NCI-H526 treated with DMSO at 0.1 percent for 48 hours (cell line): Measurements from ENCODE around the gene DOCK1.
A peak's percentile ranks its signal among the peaks of the same experiment; 100 is the strongest.

Source experiments
- DNase-seq: peaks from one replicate; lab custom pipeline; 2025; lab: John Stamatoyannopoulos, UW

The DOCK1 gene

GRCh38 chr10:127176649-127177048, 271.4 kb downstream of the DOCK1 start:
- DNase-seq = peak; percentile 23

- no peak for DNase-seq
Observed at GRCh38 chr10:127179612-127180250, 274.5 kb downstream of the DOCK1 start.

GRCh38 chr10:127182161-127182560, 276.9 kb downstream of the DOCK1 start:
- no peak for DNase-seq

GRCh38 chr10:127184582-127184981, 279.4 kb downstream of the DOCK1 start:
- DNase-seq = no peak

GRCh38 chr10:127186813-127187212, 281.6 kb downstream of the DOCK1 start:
- DNase-seq = no peak

GRCh38 chr10:127189226-127189625, 284.0 kb downstream of the DOCK1 start:
- DNase-seq = no peak

GRCh38 chr10:127190427-127190826, 285.2 kb downstream of the DOCK1 start:
- DNase-seq = no peak

GRCh38 chr10:127193125-127193524, 287.9 kb downstream of the DOCK1 start:
- no peak for DNase-seq

- no peak for DNase-seq
Observed at GRCh38 chr10:127194111-127194510, 288.9 kb downstream of the DOCK1 start.

GRCh38 chr10:127194599-127194998, 289.4 kb downstream of the DOCK1 start:
- DNase-seq = no peak

- no peak for DNase-seq
Observed at GRCh38 chr10:127195041-127195506, 289.8 kb downstream of the DOCK1 start.

GRCh38 chr10:127195571-127196281, 290.5 kb downstream of the DOCK1 start:
- DNase-seq = no peak

GRCh38 chr10:127196282-127197153, 291.3 kb downstream of the DOCK1 start, which contains the start of gene INSYN2A:
Gene INSYN2A, minus strand, starts transcription at chr10:127196591. Its CDS starts 20,196 bp downstream, at chr10:127176395.
- DNase-seq = peak; percentile 1

- no peak for DNase-seq
Observed at GRCh38 chr10:127197154-127197432, 291.9 kb downstream of the DOCK1 start.

GRCh38 chr10:127198307-127198706, 293.1 kb downstream of the DOCK1 start:
- DNase-seq = no peak

- no peak for DNase-seq
Observed at GRCh38 chr10:127198721-127199120, 293.5 kb downstream of the DOCK1 start.

- no peak for DNase-seq
Observed at GRCh38 chr10:127200646-127201045, 295.4 kb downstream of the DOCK1 start.

GRCh38 chr10:127203067-127203466, 297.8 kb downstream of the DOCK1 start:
- no peak for DNase-seq

- DNase-seq = no peak
Observed at GRCh38 chr10:127207081-127207480, 301.9 kb downstream of the DOCK1 start.

- no peak for DNase-seq
Observed at GRCh38 chr10:127210936-127211466, 305.8 kb downstream of the DOCK1 start.

- peak; percentile 67 for DNase-seq
Observed at GRCh38 chr10:127215866-127216265, 310.6 kb downstream of the DOCK1 start.

- DNase-seq = no peak
Observed at GRCh38 chr10:127216274-127216673, 311.0 kb downstream of the DOCK1 start.
